Measurements from ENCODE around the gene DNMT3L. TPM values are rescaled to one million over a fixed set of nuclear protein-coding genes. Genes with fewer than 3 reads are reported as not detected.
"Not testable (repeated sequence)": the region's sequence is repeated elsewhere in the genome, so short reads cannot be mapped to it uniquely, and the experiment has no call there.

Gene DNMT3L
- total RNA-seq, 1 experiment from 2014 or later, result not detected

DNA sequence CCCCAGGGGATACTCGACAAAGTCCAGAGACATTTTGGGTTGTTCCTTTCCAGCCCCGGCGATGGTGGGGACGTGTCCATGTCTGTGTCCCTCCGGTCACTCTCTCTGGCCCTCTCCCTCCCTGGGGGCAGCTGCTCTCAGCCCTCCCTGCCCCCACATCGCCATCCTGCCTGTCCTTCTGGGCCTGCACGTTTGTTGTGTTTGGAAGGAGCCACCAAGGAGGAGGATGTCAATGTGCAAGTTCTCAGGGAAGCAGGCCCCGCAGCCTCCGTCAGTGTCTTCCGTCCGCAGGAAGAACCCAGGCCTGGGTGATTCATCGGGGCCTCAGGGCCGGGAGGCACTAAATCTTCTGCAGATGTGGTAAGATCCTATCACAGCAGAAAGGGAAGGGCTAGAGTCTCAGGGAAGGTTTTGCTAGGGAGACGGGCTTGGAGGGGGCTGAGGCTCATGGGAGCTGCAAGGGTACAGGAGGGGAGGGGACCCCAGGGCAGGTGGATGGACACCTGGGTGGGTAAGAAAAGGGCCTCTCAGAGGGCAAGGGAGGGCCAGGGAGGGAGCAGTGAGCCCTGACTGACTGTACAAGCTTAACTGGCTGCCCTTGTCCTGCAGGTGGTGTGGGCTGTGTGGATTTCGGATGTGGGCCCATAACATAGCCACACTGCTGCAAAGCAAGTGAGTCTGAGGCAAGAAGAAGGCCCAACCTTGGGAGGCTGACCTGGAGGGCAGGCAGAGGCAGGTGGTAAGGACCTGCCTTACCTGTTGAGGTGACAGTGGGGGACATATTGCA lies 53.6 kb downstream of the DNMT3L start:
- H3K9me3 Mint-ChIP-seq; H3K27ac Mint-ChIP-seq; CTCF ChIA-PET; H3K36me3 Mint-ChIP-seq; POLR2A ChIA-PET; DNase-seq (ENCODE audit: low spot score); H3K4me1 Mint-ChIP-seq; H3K27me3 Mint-ChIP-seq (ENCODE audit: low read depth); ATAC-seq; H3K4me3 Mint-ChIP-seq: not testable (repeated sequence)

DNA sequence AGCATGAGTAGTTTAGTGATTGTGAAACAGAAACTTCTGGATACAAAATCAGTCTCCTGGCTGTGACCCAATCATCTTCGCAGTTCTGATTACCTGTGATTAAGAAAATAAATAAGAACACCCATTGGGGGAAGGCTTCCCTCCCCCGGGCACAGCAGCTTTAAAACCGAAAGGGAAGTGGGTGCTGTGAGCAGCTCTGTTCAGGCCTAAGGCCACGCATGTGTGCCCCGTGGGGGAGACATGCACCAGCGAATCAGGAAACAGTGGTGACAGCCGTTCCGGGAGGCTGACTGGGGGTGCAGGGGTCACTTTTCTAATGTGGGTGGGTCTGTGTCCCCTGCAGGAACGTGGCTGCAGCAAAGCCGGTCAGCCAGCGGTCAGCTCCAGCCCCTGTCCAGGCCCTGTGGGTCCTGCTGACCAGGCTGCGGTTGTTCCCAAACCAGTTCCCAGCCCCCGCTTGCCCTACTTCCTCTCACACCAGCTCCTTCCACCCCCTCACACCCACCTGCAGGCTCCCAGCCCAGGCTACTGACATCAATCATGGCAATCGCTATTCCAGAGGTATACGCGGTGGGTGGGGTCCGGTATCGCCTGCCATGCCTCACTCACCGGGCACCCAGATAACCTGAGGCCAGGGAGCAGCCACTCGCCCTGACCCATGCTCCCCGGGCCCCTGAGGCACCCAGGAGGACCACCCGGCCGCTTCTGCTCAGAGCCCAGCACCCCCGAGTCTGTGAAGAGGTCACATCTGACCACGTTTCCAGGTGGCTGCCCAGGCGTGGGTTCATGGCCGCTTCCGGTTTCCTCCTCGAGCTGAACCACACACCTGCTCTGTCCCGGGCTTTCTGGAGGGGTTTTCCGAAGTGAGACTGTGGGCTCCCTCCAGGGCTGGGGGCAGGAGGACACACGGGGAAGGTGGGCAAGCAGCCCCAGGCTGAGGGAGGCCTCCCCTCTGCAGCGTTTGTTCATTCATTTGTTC lies 54.7 kb downstream of the DNMT3L start:
- H3K9me3 Mint-ChIP-seq; H3K27ac Mint-ChIP-seq; H3K4me1 Mint-ChIP-seq; DNase-seq (ENCODE audit: low spot score); H3K27me3 Mint-ChIP-seq (ENCODE audit: low read depth); ATAC-seq; H3K4me3 Mint-ChIP-seq; H3K36me3 Mint-ChIP-seq; POLR2A ChIA-PET; CTCF ChIA-PET: not testable (repeated sequence)

DNA sequence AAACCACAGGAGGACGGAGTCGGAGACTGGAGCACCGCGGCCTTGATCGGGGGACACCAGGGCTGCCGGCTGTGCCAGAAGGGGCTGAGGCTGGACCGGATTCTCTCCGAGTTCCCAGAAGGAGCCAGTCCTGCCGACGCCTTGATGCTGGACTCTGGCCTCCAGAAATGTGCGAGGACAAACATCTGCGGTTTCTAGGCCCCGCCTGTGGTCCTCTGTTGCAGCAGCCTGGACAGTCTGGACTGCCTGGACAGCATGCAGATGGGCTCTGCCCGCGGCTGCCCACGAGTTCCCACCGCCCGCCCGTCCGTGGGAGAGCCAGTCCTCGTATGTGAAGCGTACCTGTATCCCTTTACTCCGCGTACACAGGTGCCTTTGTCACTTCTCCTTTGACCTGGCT lies 55.5 kb downstream of the DNMT3L start:
- ATAC-seq; H3K4me3 Mint-ChIP-seq; H3K27ac Mint-ChIP-seq; POLR2A ChIA-PET; H3K9me3 Mint-ChIP-seq; DNase-seq (ENCODE audit: low spot score); H3K36me3 Mint-ChIP-seq; CTCF ChIA-PET; H3K27me3 Mint-ChIP-seq (ENCODE audit: low read depth); H3K4me1 Mint-ChIP-seq: not testable (repeated sequence)

DNA sequence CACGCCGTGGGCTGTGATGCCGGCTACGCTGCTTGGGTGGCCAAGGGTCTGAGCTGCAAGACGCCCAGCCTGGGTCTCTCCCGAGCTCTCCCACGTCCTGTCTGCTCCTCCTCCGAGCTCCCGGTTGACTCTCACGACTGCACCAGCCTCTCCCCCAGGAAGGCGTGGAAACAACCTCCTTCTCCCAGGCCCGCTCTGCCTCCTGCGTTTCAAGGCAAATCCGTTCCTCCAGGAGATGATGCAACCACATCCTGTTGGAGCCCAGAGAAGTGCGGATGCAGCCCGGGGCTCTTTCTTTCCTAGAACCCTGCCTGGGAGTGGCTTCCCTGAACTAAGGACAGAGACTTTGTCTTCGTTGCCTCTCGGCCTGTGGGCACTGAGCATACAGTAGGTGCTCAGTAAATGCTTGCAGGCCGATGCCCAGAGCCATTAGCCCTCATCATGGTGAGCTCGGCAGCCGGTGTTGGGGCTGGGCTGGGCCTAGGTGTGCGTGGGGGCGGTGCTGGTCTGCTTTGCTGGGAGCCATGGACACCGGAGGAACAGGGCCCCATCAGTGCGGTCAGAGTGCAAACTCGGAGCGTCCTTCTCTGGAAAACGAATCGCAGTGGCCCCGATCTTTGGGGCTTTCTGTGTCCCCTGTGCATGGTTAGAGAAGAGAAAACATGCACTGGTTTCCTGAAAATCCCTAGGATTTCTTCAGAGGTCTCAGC lies 59.0 kb downstream of the DNMT3L start:
- H3K9me3 Mint-ChIP-seq; H3K36me3 Mint-ChIP-seq; H3K4me1 Mint-ChIP-seq; POLR2A ChIA-PET; DNase-seq (ENCODE audit: low spot score); H3K27ac Mint-ChIP-seq; H3K4me3 Mint-ChIP-seq; CTCF ChIA-PET; H3K27me3 Mint-ChIP-seq (ENCODE audit: low read depth): not testable (repeated sequence)
- ATAC-seq, result peak; percentile 15; the same call in 1 of the 2 replicates

DNA sequence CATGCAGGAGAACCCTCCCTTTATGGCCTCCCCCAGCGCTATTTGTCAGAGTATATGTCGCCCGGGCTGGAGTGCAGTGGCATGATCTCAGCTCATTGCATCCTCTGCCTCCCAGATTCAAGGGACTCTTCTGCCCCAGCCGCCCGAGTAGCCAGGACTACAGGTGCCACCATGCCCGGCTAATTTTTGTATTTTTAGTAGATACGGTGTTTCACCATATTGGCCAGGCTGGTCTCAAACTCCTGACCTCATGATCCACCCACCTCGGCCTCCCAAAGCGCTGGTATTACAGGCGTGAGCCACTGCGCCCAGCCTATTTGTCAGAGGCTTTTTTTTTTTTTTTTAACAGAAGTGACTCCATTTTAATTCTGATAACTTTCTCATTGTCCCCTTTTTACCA lies 61.7 kb downstream of the DNMT3L start:
- ATAC-seq; H3K4me1 Mint-ChIP-seq; H3K27ac Mint-ChIP-seq; H3K27me3 Mint-ChIP-seq (ENCODE audit: low read depth); POLR2A ChIA-PET; DNase-seq (ENCODE audit: low spot score); CTCF ChIA-PET; H3K4me3 Mint-ChIP-seq; H3K36me3 Mint-ChIP-seq; H3K9me3 Mint-ChIP-seq: not testable (repeated sequence)

DNA sequence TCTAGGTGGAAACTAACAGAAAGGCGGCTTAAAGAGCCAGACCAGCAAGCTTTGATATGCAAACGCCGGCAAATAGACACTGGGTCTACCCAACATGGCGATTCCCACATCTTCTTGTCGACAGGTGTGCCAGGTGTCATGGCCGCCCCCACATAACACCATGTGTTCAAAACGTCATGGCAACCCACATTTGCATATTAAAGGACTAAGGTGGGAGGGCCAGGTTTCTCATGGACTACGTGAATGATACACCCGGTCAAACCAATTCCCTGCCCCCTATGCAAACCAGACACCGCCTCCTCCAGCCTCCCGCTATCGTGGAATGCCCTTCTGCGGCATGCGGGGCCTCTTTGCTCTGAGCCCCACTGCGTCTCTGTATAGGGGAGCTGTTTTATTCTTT lies 62.2 kb downstream of the DNMT3L start:
- Mint-ChIP-seq H3K36me3 (no peaks in the 10 kb centered on the region), H3K9me3 (no peaks in the 10 kb centered on the region), H3K4me1 (no peaks in the 10 kb centered on the region), H3K27me3 (ENCODE audit: low read depth) (no peaks in the 10 kb centered on the region), H3K27ac (no peak overlapping the region), H3K4me3 (no peak overlapping the region)
- POLR2A ChIA-PET, result no interaction called here
- CTCF ChIA-PET, result no interaction called here
- peak; percentile 43; the same call in 1 of the 2 replicates for ATAC-seq
- peak; percentile 16 for DNase-seq (ENCODE audit: low spot score)
- TF ChIP-seq ATF1 (CRISPR knock-in tag; IDR thresholded peaks at IDR 0.05) (no peak), ZNF396 (CRISPR knock-in tag; IDR thresholded peaks at IDR 0.05; ENCODE audit: borderline replicate concordance) (no peak), NR2C2 (CRISPR knock-in tag; IDR thresholded peaks at IDR 0.05) (no peak), TEAD4 (CRISPR knock-in tag; IDR thresholded peaks at IDR 0.05) (no peak), CREM (CRISPR knock-in tag; IDR thresholded peaks at IDR 0.05) (no peak), RORB (CRISPR knock-in tag; IDR thresholded peaks at IDR 0.05) (no peak), NFE2L1 (CRISPR knock-in tag; IDR thresholded peaks at IDR 0.05) (no peak), ESRRA (CRISPR knock-in tag; IDR thresholded peaks at IDR 0.05; ENCODE audit: borderline replicate concordance) (no peak), KAT7 (CRISPR knock-in tag; IDR thresholded peaks at IDR 0.05; ENCODE audit: borderline replicate concordance) (no peak), ZBTB21 (CRISPR knock-in tag; IDR thresholded peaks at IDR 0.05; ENCODE audit: borderline replicate concordance) (no peak), ZNF232 (CRISPR knock-in tag; IDR thresholded peaks at IDR 0.05) (no peak), CBFB (CRISPR knock-in tag; IDR thresholded peaks at IDR 0.05; ENCODE audit: low read depth) (no peak)
- TF ChIP-seq, protein P1, sequence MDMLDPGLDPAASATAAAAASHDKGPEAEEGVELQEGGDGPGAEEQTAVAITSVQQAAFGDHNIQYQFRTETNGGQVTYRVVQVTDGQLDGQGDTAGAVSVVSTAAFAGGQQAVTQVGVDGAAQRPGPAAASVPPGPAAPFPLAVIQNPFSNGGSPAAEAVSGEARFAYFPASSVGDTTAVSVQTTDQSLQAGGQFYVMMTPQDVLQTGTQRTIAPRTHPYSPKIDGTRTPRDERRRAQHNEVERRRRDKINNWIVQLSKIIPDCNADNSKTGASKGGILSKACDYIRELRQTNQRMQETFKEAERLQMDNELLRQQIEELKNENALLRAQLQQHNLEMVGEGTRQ (CRISPR knock-in tag; IDR thresholded peaks at IDR 0.05), result no peak
- TF ChIP-seq, protein P2, sequence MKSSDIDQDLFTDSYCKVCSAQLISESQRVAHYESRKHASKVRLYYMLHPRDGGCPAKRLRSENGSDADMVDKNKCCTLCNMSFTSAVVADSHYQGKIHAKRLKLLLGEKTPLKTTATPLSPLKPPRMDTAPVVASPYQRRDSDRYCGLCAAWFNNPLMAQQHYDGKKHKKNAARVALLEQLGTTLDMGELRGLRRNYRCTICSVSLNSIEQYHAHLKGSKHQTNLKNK (CRISPR knock-in tag; IDR thresholded peaks at IDR 0.05), result no peak
- TF ChIP-seq, protein P3, sequence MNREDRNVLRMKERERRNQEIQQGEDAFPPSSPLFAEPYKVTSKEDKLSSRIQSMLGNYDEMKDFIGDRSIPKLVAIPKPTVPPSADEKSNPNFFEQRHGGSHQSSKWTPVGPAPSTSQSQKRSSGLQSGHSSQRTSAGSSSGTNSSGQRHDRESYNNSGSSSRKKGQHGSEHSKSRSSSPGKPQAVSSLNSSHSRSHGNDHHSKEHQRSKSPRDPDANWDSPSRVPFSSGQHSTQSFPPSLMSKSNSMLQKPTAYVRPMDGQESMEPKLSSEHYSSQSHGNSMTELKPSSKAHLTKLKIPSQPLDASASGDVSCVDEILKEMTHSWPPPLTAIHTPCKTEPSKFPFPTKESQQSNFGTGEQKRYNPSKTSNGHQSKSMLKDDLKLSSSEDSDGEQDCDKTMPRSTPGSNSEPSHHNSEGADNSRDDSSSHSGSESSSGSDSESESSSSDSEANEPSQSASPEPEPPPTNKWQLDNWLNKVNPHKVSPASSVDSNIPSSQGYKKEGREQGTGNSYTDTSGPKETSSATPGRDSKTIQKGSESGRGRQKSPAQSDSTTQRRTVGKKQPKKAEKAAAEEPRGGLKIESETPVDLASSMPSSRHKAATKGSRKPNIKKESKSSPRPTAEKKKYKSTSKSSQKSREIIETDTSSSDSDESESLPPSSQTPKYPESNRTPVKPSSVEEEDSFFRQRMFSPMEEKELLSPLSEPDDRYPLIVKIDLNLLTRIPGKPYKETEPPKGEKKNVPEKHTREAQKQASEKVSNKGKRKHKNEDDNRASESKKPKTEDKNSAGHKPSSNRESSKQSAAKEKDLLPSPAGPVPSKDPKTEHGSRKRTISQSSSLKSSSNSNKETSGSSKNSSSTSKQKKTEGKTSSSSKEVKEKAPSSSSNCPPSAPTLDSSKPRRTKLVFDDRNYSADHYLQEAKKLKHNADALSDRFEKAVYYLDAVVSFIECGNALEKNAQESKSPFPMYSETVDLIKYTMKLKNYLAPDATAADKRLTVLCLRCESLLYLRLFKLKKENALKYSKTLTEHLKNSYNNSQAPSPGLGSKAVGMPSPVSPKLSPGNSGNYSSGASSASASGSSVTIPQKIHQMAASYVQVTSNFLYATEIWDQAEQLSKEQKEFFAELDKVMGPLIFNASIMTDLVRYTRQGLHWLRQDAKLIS (CRISPR knock-in tag; IDR thresholded peaks at IDR 0.05; ENCODE audit: borderline replicate concordance), result no peak

Measured in WTC11 (cell line).